ENCODE results near the gene EIF4B.
"Not testable (repeated sequence)": the region's sequence is repeated elsewhere in the genome, so short reads cannot be mapped to it uniquely, and the experiment has no call there.

- TF ChIP-seq, protein P1, sequence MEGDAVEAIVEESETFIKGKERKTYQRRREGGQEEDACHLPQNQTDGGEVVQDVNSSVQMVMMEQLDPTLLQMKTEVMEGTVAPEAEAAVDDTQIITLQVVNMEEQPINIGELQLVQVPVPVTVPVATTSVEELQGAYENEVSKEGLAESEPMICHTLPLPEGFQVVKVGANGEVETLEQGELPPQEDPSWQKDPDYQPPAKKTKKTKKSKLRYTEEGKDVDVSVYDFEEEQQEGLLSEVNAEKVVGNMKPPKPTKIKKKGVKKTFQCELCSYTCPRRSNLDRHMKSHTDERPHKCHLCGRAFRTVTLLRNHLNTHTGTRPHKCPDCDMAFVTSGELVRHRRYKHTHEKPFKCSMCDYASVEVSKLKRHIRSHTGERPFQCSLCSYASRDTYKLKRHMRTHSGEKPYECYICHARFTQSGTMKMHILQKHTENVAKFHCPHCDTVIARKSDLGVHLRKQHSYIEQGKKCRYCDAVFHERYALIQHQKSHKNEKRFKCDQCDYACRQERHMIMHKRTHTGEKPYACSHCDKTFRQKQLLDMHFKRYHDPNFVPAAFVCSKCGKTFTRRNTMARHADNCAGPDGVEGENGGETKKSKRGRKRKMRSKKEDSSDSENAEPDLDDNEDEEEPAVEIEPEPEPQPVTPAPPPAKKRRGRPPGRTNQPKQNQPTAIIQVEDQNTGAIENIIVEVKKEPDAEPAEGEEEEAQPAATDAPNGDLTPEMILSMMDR (IDR thresholded peaks at IDR 0.05), result not testable (repeated sequence)
- TF ChIP-seq POLR2AphosphoS5 (IDR thresholded peaks at IDR 0.05; ENCODE audit: insufficient read depth in 1 of 2, low read depth in 1 of 2), result not testable (repeated sequence)
Measured at GRCh38 chr12:53008760-53009159, 2.5 kb downstream of the EIF4B start.
